ENCODE measurements around the gene PI4KB. TPM values are rescaled to one million over a fixed set of nuclear protein-coding genes. Genes with fewer than 3 reads are reported as not detected.
A peak's percentile ranks its signal among the peaks of the same experiment; 100 is the strongest.

The PI4KB gene
- 10 to 100 TPM; 64.8 to 71.4 TPM for total RNA-seq

GRCh38 chr1:151327223-151327902, at the start of gene PI4KB:
Gene PI4KB, minus strand, starts transcription at chr1:151327416. Its CDS starts 10,935 bp downstream, at chr1:151316481.
- Mint-ChIP-seq H3K27me3 (ENCODE audit: low read depth) (no peaks in the 10 kb centered on the region), H3K9me3 (no peaks in the 10 kb centered on the region), H3K27ac (peak within 1 kb of the TSS; percentile 94), H3K4me1 (ENCODE audit: low read depth) (peaks cover 46% of the 10 kb centered on the region), H3K4me3 (peak within 1 kb of the TSS; percentile 94 to 95), H3K36me3 (ENCODE audit: insufficient read depth in 2 of 2) (peaks cover 10 to 13% of the 10 kb centered on the region in 2 donors)
- DNase-seq (peak; percentile 89 to 94), ATAC-seq (replicated peaks in 1 of 2) (peak; percentile 95)

GRCh38 chr1:151373196-151373595, 46.0 kb upstream of the PI4KB start:
- H3K27me3 Mint-ChIP-seq (ENCODE audit: low read depth): no peaks in the 10 kb centered on the region
- H3K4me1 Mint-ChIP-seq (ENCODE audit: low read depth): no peaks in the 10 kb centered on the region
- no peak for DNase-seq
- no peak for ATAC-seq (replicated peaks in 1 of 2)
- H3K27ac Mint-ChIP-seq: no peak overlapping the region
- H3K36me3 Mint-ChIP-seq (ENCODE audit: insufficient read depth in 2 of 2): no peaks in the 10 kb centered on the region
- H3K9me3 Mint-ChIP-seq: no peaks in the 10 kb centered on the region
- H3K4me3 Mint-ChIP-seq: no peak overlapping the region

GRCh38 chr1:151372058-151372934, 45.1 kb upstream of the PI4KB start, which contains the start of gene SELENBP1:
Gene SELENBP1, minus strand, starts transcription at chr1:151372705. Its CDS starts 64 bp downstream, at chr1:151372641.
- Mint-ChIP-seq H3K9me3 (no peaks in the 10 kb centered on the region), H3K4me3 (no peak within 1 kb of the TSS), H3K4me1 (ENCODE audit: low read depth) (no peaks in the 10 kb centered on the region), H3K27me3 (ENCODE audit: low read depth) (no peaks in the 10 kb centered on the region), H3K36me3 (ENCODE audit: insufficient read depth in 2 of 2) (no peaks in the 10 kb centered on the region), H3K27ac (no peak within 1 kb of the TSS)
- DNase-seq (no peak), ATAC-seq (replicated peaks in 1 of 2) (no peak)

- H3K4me1 Mint-ChIP-seq (ENCODE audit: low read depth): no peaks in the 10 kb centered on the region
- ATAC-seq (replicated peaks in 1 of 2) (no peak), DNase-seq (no peak)
- H3K9me3 Mint-ChIP-seq: no peaks in the 10 kb centered on the region
- H3K27me3 Mint-ChIP-seq (ENCODE audit: low read depth): no peaks in the 10 kb centered on the region
- H3K36me3 Mint-ChIP-seq (ENCODE audit: insufficient read depth in 2 of 2): no peaks in the 10 kb centered on the region
- no peak overlapping the region for H3K4me3 Mint-ChIP-seq
- no peak overlapping the region for H3K27ac Mint-ChIP-seq
Observed at GRCh38 chr1:151371370-151372057, 44.3 kb upstream of the PI4KB start.

GRCh38 chr1:151370211-151370911, 43.1 kb upstream of the PI4KB start:
- Mint-ChIP-seq H3K4me1 (ENCODE audit: low read depth) (no peaks in the 10 kb centered on the region), H3K9me3 (no peaks in the 10 kb centered on the region), H3K4me3 (no peak overlapping the region), H3K27me3 (ENCODE audit: low read depth) (no peaks in the 10 kb centered on the region), H3K36me3 (ENCODE audit: insufficient read depth in 2 of 2) (no peaks in the 10 kb centered on the region), H3K27ac (no peak overlapping the region)
- DNase-seq (no peak), ATAC-seq (replicated peaks in 1 of 2) (no peak)

- Mint-ChIP-seq H3K9me3 (no peaks in the 10 kb centered on the region), H3K4me3 (no peak overlapping the region), H3K36me3 (ENCODE audit: insufficient read depth in 2 of 2) (no peaks in the 10 kb centered on the region), H3K27ac (no peak overlapping the region), H3K27me3 (ENCODE audit: low read depth) (no peaks in the 10 kb centered on the region), H3K4me1 (ENCODE audit: low read depth) (no peaks in the 10 kb centered on the region)
- ATAC-seq (replicated peaks in 1 of 2) (no peak), DNase-seq (no peak)
Observed at GRCh38 chr1:151369621-151370048, 42.4 kb upstream of the PI4KB start.

GRCh38 chr1:151369302-151369610, 42.0 kb upstream of the PI4KB start:
- H3K27ac Mint-ChIP-seq: no peak overlapping the region
- no peaks in the 10 kb centered on the region for H3K9me3 Mint-ChIP-seq
- no peaks in the 10 kb centered on the region for H3K4me1 Mint-ChIP-seq (ENCODE audit: low read depth)
- H3K27me3 Mint-ChIP-seq (ENCODE audit: low read depth): no peaks in the 10 kb centered on the region
- DNase-seq (no peak), ATAC-seq (replicated peaks in 1 of 2) (no peak)
- H3K36me3 Mint-ChIP-seq (ENCODE audit: insufficient read depth in 2 of 2): no peaks in the 10 kb centered on the region
- H3K4me3 Mint-ChIP-seq: no peak overlapping the region

- Mint-ChIP-seq H3K4me1 (ENCODE audit: low read depth) (no peaks in the 10 kb centered on the region), H3K4me3 (no peak overlapping the region), H3K27me3 (ENCODE audit: low read depth) (no peaks in the 10 kb centered on the region)
Observed at GRCh38 chr1:151368393-151369301, 41.4 kb upstream of the PI4KB start.

GRCh38 chr1:151367658-151368392, 40.6 kb upstream of the PI4KB start:
- Mint-ChIP-seq H3K9me3 (no peaks in the 10 kb centered on the region), H3K4me1 (ENCODE audit: low read depth) (no peaks in the 10 kb centered on the region), H3K27ac (no peak overlapping the region), H3K36me3 (ENCODE audit: insufficient read depth in 2 of 2) (peaks cover 0 to 2% of the 10 kb centered on the region in 2 donors), H3K27me3 (ENCODE audit: low read depth) (no peaks in the 10 kb centered on the region), H3K4me3 (no peak overlapping the region)
- no peak for ATAC-seq (replicated peaks in 1 of 2)
- no peak for DNase-seq

More at GRCh38 chr1:151368393-151369301, 41.4 kb upstream of the PI4KB start:
- no peak for ATAC-seq (replicated peaks in 1 of 2)
- Mint-ChIP-seq H3K27ac (no peak overlapping the region), H3K36me3 (ENCODE audit: insufficient read depth in 2 of 2) (no peaks in the 10 kb centered on the region), H3K9me3 (no peaks in the 10 kb centered on the region)
- no peak for DNase-seq

GRCh38 chr1:151364996-151365395, 37.8 kb upstream of the PI4KB start:
- Mint-ChIP-seq H3K9me3 (peaks cover 2 to 3% of the 10 kb centered on the region in 2 donors), H3K4me1 (ENCODE audit: low read depth) (no peaks in the 10 kb centered on the region), H3K27me3 (ENCODE audit: low read depth) (no peaks in the 10 kb centered on the region), H3K4me3 (no peak overlapping the region), H3K36me3 (ENCODE audit: insufficient read depth in 2 of 2) (peaks cover 4 to 6% of the 10 kb centered on the region in 2 donors), H3K27ac (no peak overlapping the region)
- no peak for DNase-seq
- no peak for ATAC-seq (replicated peaks in 1 of 2)

GRCh38 chr1:151362308-151363155, 35.3 kb upstream of the PI4KB start:
- DNase-seq: no peak
- H3K36me3 Mint-ChIP-seq (ENCODE audit: insufficient read depth in 2 of 2): peaks cover 4 to 6% of the 10 kb centered on the region in 2 donors
- no peaks in the 10 kb centered on the region for H3K4me1 Mint-ChIP-seq (ENCODE audit: low read depth)
- H3K27me3 Mint-ChIP-seq (ENCODE audit: low read depth): no peaks in the 10 kb centered on the region
- H3K4me3 Mint-ChIP-seq: no peak overlapping the region
- no peak for ATAC-seq (replicated peaks in 1 of 2)
- peaks cover 2 to 3% of the 10 kb centered on the region in 2 donors for H3K9me3 Mint-ChIP-seq
- H3K27ac Mint-ChIP-seq: no peak overlapping the region

All from activated T-cell treated with anti-CD3 and anti-CD28 coated beads, Interleukin-2, amount 50 U/mL, for 72 hours (primary cell).